HG03025 (cell line): ENCODE measurements around the gene FGF19.

Experiments
- ATAC-seq: cut with Tn5 transposase; IDR thresholded peaks from one replicate; pipeline ENCODE4 v1.9.1; 2021; ENCODE audit warnings: mild to moderate bottlenecking, moderate library complexity; ENCODE audit not compliant: unreplicated experiment, low FRiP score

FGF19 gene

GRCh38 chr11:69703768-69704507 is at the start of gene FGF19:
TSS of gene FGF19 (minus strand) at chr11:69704022. CDS start at chr11:69703876, 146 bp downstream.
- ATAC-seq, result no peak

- no peak for ATAC-seq
These were observed 49.1 kb upstream of the FGF19 start for GRCh38 chr11:69752890-69753289.

- ATAC-seq, result no peak
These were observed 47.2 kb upstream of the FGF19 start for GRCh38 chr11:69750875-69751597.

GRCh38 chr11:69750108-69750850 is 46.5 kb upstream of the FGF19 start:
- no peak for ATAC-seq

GRCh38 chr11:69748637-69749036 is 44.8 kb upstream of the FGF19 start:
- no peak for ATAC-seq

- no peak for ATAC-seq
These were observed 43.2 kb upstream of the FGF19 start for GRCh38 chr11:69746752-69747742.

- no peak for ATAC-seq
These were observed 42.3 kb upstream of the FGF19 start for GRCh38 chr11:69746140-69746539.

GRCh38 chr11:69745201-69745600 is 41.4 kb upstream of the FGF19 start:
- ATAC-seq, result no peak

GRCh38 chr11:69744435-69744834 is 40.6 kb upstream of the FGF19 start:
- no peak for ATAC-seq

GRCh38 chr11:69734841-69735240 is 31.0 kb upstream of the FGF19 start:
- no peak for ATAC-seq

- ATAC-seq, result no peak
These were observed 30.5 kb upstream of the FGF19 start for GRCh38 chr11:69734367-69734766.

GRCh38 chr11:69732910-69733309 is 29.1 kb upstream of the FGF19 start:
- no peak for ATAC-seq

GRCh38 chr11:69731110-69731509 is 27.3 kb upstream of the FGF19 start:
- no peak for ATAC-seq

- no peak for ATAC-seq
These were observed 26.7 kb upstream of the FGF19 start for GRCh38 chr11:69730500-69730899.

GRCh38 chr11:69729252-69729651 is 25.4 kb upstream of the FGF19 start:
- ATAC-seq, result no peak

- ATAC-seq, result no peak
These were observed 23.4 kb upstream of the FGF19 start for GRCh38 chr11:69727266-69727665.

GRCh38 chr11:69726481-69726880 is 22.7 kb upstream of the FGF19 start:
- ATAC-seq, result no peak

GRCh38 chr11:69726019-69726418 is 22.2 kb upstream of the FGF19 start:
- no peak for ATAC-seq

- ATAC-seq, result no peak
These were observed 17.9 kb upstream of the FGF19 start for GRCh38 chr11:69721745-69722144.

- ATAC-seq, result no peak
These were observed 17.3 kb upstream of the FGF19 start for GRCh38 chr11:69721106-69721505.
